GM19043 (cell line): ENCODE data around the gene KLHL21.
A peak's percentile ranks its signal among the peaks of the same experiment; 100 is the strongest.
"Not testable (repeated sequence)": the region's sequence is repeated elsewhere in the genome, so short reads cannot be mapped to it uniquely, and the experiment has no call there.

Experiments
- ATAC-seq: cut with Tn5 transposase; IDR thresholded peaks from one replicate; pipeline ENCODE4 v1.9.1; 2021; ENCODE audit warnings: low read depth; ENCODE audit not compliant: unreplicated experiment

The KLHL21 gene

GRCh38 chr1:6585081-6585722 lies 17.5 kb downstream of the KLHL21 start:
- ATAC-seq: no peak

GRCh38 chr1:6584126-6585080 lies 18.3 kb downstream of the KLHL21 start:
- no peak for ATAC-seq

GRCh38 chr1:6582370-6582769 lies 20.3 kb downstream of the KLHL21 start:
- no peak for ATAC-seq

GRCh38 chr1:6581561-6582305 lies 20.9 kb downstream of the KLHL21 start:
- no peak for ATAC-seq

- no peak for ATAC-seq
Measured at GRCh38 chr1:6580593-6581409, 21.9 kb downstream of the KLHL21 start.

GRCh38 chr1:6580119-6580592 lies 22.5 kb downstream of the KLHL21 start:
- peak; percentile 5 for ATAC-seq

- ATAC-seq: peak; percentile 98
Measured at GRCh38 chr1:6579374-6580118, 23.1 kb downstream of the KLHL21 start, which contains the start of gene ZBTB48. Gene ZBTB48, plus strand, starts transcription at chr1:6579994. Its CDS starts 616 bp downstream, at chr1:6580610.

GRCh38 chr1:6578624-6579373 lies 23.9 kb downstream of the KLHL21 start:
- no peak for ATAC-seq

- ATAC-seq: no peak
Measured at GRCh38 chr1:6577831-6578525, 24.7 kb downstream of the KLHL21 start.

- ATAC-seq: no peak
Measured at GRCh38 chr1:6574818-6575217, 27.9 kb downstream of the KLHL21 start.

- no peak for ATAC-seq
Measured at GRCh38 chr1:6574025-6574620, 28.5 kb downstream of the KLHL21 start.

- no peak for ATAC-seq
Measured at GRCh38 chr1:6572653-6573383, 29.9 kb downstream of the KLHL21 start.

- no peak for ATAC-seq
Measured at GRCh38 chr1:6570987-6571386, 31.7 kb downstream of the KLHL21 start.

- ATAC-seq: no peak
Measured at GRCh38 chr1:6570100-6570499, 32.6 kb downstream of the KLHL21 start.

GRCh38 chr1:6569033-6569432 lies 33.6 kb downstream of the KLHL21 start:
- ATAC-seq: no peak

- no peak for ATAC-seq
Measured at GRCh38 chr1:6560267-6560666, 42.4 kb downstream of the KLHL21 start.

- not testable (repeated sequence) for ATAC-seq
Measured at GRCh38 chr1:6559161-6559560, 43.5 kb downstream of the KLHL21 start.
